IMR-90 (cell line): ENCODE data around the gene ADAMTS18. TPM values are rescaled to one million over a fixed set of nuclear protein-coding genes. Genes with fewer than 3 reads are reported as not detected.

Source experiments
- ATAC-seq: fragments of 200-7000 bp; cut with Tn5 transposase; 2 replicates; pipeline ENCODE4 v1.9.1; 2020; ENCODE audit warnings: low read depth, mild to moderate bottlenecking, moderate library complexity
- BruUV-seq: library from RNA; stranded (reverse); fragments of 400-500 nt; replicated peaks from 2 replicates; lab custom pipeline; 2021; lab: Mats Ljungman, UMichigan
- CTCF ChIA-PET: fragments of 300-600 bp; formaldehyde crosslinking; extraction: SDS; loops from one replicate; lab custom pipeline; 2021; ENCODE audit warnings: antibody characterized with exemption; lab: Yijun Ruan, JAX
- POLR2A ChIA-PET: fragments of 300-600 bp; sonication (Branson Sonifier 250); formaldehyde crosslinking; loops from one replicate; lab custom pipeline; 2022; ENCODE audit warnings: antibody characterized with exemption; ENCODE audit not compliant: unreplicated experiment; lab: Charles Lee
- DNase-seq: peaks from one replicate; pipeline ENCODE4 v3.0.0; 2013
- H2AFZ ChIP-seq: replicated peaks from 2 replicates; pipeline ENCODE3; 2013; ENCODE audit warnings: low read length, mild to moderate bottlenecking; ENCODE audit not compliant: poor library complexity
- H2AK5ac ChIP-seq: 2 replicates; pipeline ENCODE4 v1.6.1; 2013; ENCODE audit warnings: low read depth, low read length, inconsistent platforms
- H2AK9ac ChIP-seq: replicated peaks from 2 replicates; pipeline ENCODE3; 2013; ENCODE audit warnings: mild to moderate bottlenecking, low read depth, low read length, moderate library complexity; ENCODE audit not compliant: poor library complexity
- H2BK120ac ChIP-seq: 2 replicates; pipeline ENCODE4 v1.6.1; 2013; ENCODE audit warnings: low read depth, low read length, inconsistent platforms
- H2BK15ac ChIP-seq: 3 replicates; pipeline ENCODE4 v1.6.1; 2013; ENCODE audit warnings: low read depth, low read length, inconsistent platforms
- H2BK20ac ChIP-seq: 2 replicates; pipeline ENCODE4 v1.6.1; 2013; ENCODE audit warnings: low read depth, mild to moderate bottlenecking, inconsistent platforms, low read length, moderate library complexity
- H2BK5ac ChIP-seq: 2 replicates; pipeline ENCODE4 v1.6.1; 2013; ENCODE audit warnings: mild to moderate bottlenecking, low read depth, low read length, inconsistent platforms; ENCODE audit not compliant: poor library complexity, severe bottlenecking
- H3K14ac ChIP-seq: replicated peaks from 2 replicates; pipeline ENCODE4 v1.6.1; 2013; ENCODE audit warnings: low read depth, low read length, inconsistent platforms
- H3K18ac ChIP-seq: 2 replicates; pipeline ENCODE4 v1.6.1; 2013; ENCODE audit warnings: low read depth, low read length, control low read depth
- H3K23ac ChIP-seq: 2 replicates; pipeline ENCODE4 v1.6.1; 2013; ENCODE audit warnings: low read depth, low read length, inconsistent platforms
- H3K27ac ChIP-seq: 2 replicates; pipeline ENCODE4 v1.5.1; 2013; ENCODE audit warnings: mild to moderate bottlenecking, control low read depth, low read length; ENCODE audit not compliant: insufficient read depth
- H3K27me3 ChIP-seq: 2 replicates; pipeline ENCODE4 v1.6.1; 2013; ENCODE audit warnings: low read length; ENCODE audit not compliant: control insufficient read depth, insufficient read depth
- H3K36me3 ChIP-seq: 2 replicates; pipeline ENCODE4 v1.6.1; 2013; ENCODE audit warnings: low read length, mixed read lengths; ENCODE audit not compliant: control insufficient read depth, insufficient read depth
- H3K4ac ChIP-seq: 2 replicates; pipeline ENCODE4 v1.6.1; 2013; ENCODE audit warnings: low read depth, low read length, inconsistent platforms
- H3K4me1 ChIP-seq: 2 replicates; pipeline ENCODE4 v1.6.1; 2013; ENCODE audit warnings: low read length, mixed read lengths; ENCODE audit not compliant: control insufficient read depth, insufficient read depth
- H3K4me2 ChIP-seq: 2 replicates; pipeline ENCODE4 v1.6.1; 2013; ENCODE audit warnings: low read depth, mild to moderate bottlenecking, control low read depth, low read length, moderate library complexity
- H3K4me3 ChIP-seq: 2 replicates; pipeline ENCODE4 v1.5.1; 2013; ENCODE audit warnings: low read depth, mild to moderate bottlenecking, control low read depth, low read length, moderate library complexity; ENCODE audit not compliant: insufficient read depth
- H3K56ac ChIP-seq: 2 replicates; pipeline ENCODE4 v1.6.1; 2013; ENCODE audit warnings: low read length, inconsistent platforms; ENCODE audit not compliant: insufficient read depth; ENCODE audit errors: extremely low read depth
- H3K79me1 ChIP-seq, 2 experiments: 2 replicates each; pipeline ENCODE4 v1.6.1; 2013; ENCODE audit warnings: low read length in 2 of 2, inconsistent platforms in 1 of 2, low read depth in 1 of 2
- H3K9ac ChIP-seq: 2 replicates; pipeline ENCODE4 v1.6.1; 2013; ENCODE audit warnings: low read depth, low read length, control low read depth
- H3K9me1 ChIP-seq: 2 replicates; pipeline ENCODE4 v1.6.1; 2013; ENCODE audit warnings: low read length, inconsistent platforms; ENCODE audit not compliant: insufficient read depth
- H3K9me3 ChIP-seq: 2 replicates; pipeline ENCODE4 v1.6.1; 2013; ENCODE audit warnings: low read length; ENCODE audit not compliant: control insufficient read depth, insufficient read depth
- H4K20me1 ChIP-seq: 2 replicates; pipeline ENCODE4 v1.6.1; 2013; ENCODE audit warnings: low read length, inconsistent platforms; ENCODE audit not compliant: insufficient read depth
- H4K5ac ChIP-seq: 2 replicates; pipeline ENCODE4 v1.6.1; 2013; ENCODE audit warnings: mild to moderate bottlenecking, low read depth, low read length, control low read depth
- H4K8ac ChIP-seq, 2 experiments: 2 replicates each; pipeline ENCODE4 v1.6.1; 2013; ENCODE audit warnings: low read depth in 2 of 2, low read length in 2 of 2, control low read depth in 1 of 2, inconsistent platforms in 1 of 2
- H4K91ac ChIP-seq: 2 replicates; pipeline ENCODE4 v1.6.1; 2013; ENCODE audit warnings: low read depth, low read length, inconsistent platforms; ENCODE audit not compliant: insufficient read depth
- BHLHE40 ChIP-seq: fragments of 150-350 bp; IDR thresholded peaks from 2 replicates; pipeline ENCODE4 v1.6.1; 2016; ENCODE audit warnings: mild to moderate bottlenecking, low read depth, low read length
- CEBPB ChIP-seq: IDR thresholded peaks from 2 replicates; pipeline ENCODE4 v1.6.1; 2012; ENCODE audit warnings: low read depth, low read length, improper control_type of control experiment
- MAZ ChIP-seq: IDR thresholded peaks from 2 replicates; pipeline ENCODE4 v1.6.1; 2012; ENCODE audit warnings: low read depth, mild to moderate bottlenecking, low read length, improper control_type of control experiment, moderate library complexity, borderline replicate concordance
- WGBS, 2 experiments: methylation state at CpG; one replicate each; pipeline versions ENCODE4 v1.1.5 to v1.1.7; 2013; ENCODE audit warnings: missing lambda C conversion rate in 2 of 2; ENCODE audit not compliant: insufficient read length in 1 of 2; ENCODE audit errors: extremely low coverage in 2 of 2; 5-methylcytosine and 5-hydroxymethylcytosine counted together
- dilution Hi-C: fragments of 300-500 bp; cut with HindIII; formaldehyde crosslinking; loops from one replicate; pipeline ENCODE4 v1.14.3; 2018; ENCODE audit warnings: low sequenced_read_pairs; ENCODE audit not compliant: unreplicated experiment
- in situ Hi-C: fragments of 300-500 bp; cut with MboI; formaldehyde crosslinking; loops from 3 replicates; pipeline ENCODE4 v1.14.3; 2019; ENCODE audit warnings: low sequenced_read_pairs, inconsistent platforms, mixed read lengths
- intact Hi-C: fragments of 100-400 bp; cut with micrococcal nuclease; formaldehyde crosslinking; loops from 2 replicates; pipeline ENCODE4 v1.10.0; 2022
- polyA plus RNA-seq, 3 experiments: library from polyadenylated mRNA; depleted of rRNA; stranded (reverse); fragments of >200 nt; gene quantifications; 2 replicates each; pipeline ENCODE4 v1.2.3, GENCODE V29; 2012; ENCODE audit warnings: low replicate concordance in 1 of 3
- total RNA-seq: library from RNA; depleted of rRNA; stranded (reverse); fragments of >200 nt; gene quantifications from 2 replicates; pipeline ENCODE4 v1.2.3, GENCODE V29; 2012

The ADAMTS18 gene
- total and polyA plus RNA-seq, 2 of the 4 experiments (the other 2 are of a cell fraction) = not detected

DNA sequence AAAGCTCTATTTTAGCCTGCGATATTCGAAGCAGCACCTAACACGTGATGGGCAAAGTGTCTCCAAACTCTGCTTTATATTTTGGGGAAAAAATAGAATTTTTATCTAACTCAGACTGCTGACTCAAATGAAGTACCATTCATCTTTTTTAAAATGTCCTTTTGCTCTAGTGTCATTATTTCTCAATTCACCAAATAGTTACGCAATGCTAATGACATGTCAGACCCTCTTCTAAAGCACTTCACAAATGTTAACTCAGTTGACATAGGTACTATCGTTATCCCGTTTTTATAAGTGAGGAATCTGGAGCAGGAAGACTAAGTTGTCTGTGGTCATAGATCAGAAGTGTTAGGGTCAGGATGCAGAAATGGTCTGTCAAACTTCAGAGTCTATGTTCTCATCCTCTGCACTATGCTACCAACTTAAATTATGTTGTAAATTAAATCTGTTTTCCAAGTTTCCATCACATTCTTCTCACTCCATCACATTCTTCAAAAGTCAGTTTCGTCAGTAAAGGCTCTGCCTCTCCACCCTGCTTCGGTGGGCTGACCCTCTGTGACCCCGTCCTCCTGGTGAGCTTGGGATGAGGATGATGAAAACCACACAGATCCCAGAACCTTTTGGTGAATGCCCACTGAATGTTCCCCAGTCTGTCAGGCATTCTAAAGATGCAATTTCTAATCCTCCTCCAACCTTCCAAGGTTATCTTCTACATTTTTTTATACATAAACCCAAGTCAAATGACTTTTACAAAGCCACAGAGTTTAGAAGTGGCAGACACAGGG, 102.8 kb downstream of the ADAMTS18 start:
- Histone ChIP-seq H3K9ac (no peak overlapping the region), H4K20me1 (no peaks in the 10 kb centered on the region), H2AK9ac (no peak overlapping the region), H2BK20ac (no peak overlapping the region), H3K4ac (no peak overlapping the region), H2AFZ (no peak overlapping the region), H3K56ac (no peak overlapping the region), H4K91ac (no peak overlapping the region), H3K4me2 (no peak overlapping the region), H3K9me1 (no peaks in the 10 kb centered on the region), H3K23ac (no peak overlapping the region), H3K79me1 (no peaks in the 10 kb centered on the region), H3K4me1 (no peaks in the 10 kb centered on the region), H3K18ac (no peak overlapping the region), H3K9me3 (no peaks in the 10 kb centered on the region), H4K5ac (no peak overlapping the region), H3K27me3 (no peaks in the 10 kb centered on the region), H2BK15ac (no peak overlapping the region), H2BK120ac (no peak overlapping the region), H2AK5ac (no peak overlapping the region), H3K36me3 (no peaks in the 10 kb centered on the region), H3K27ac (no peak overlapping the region), H3K14ac (no peak overlapping the region), H4K8ac (no peak overlapping the region), H3K4me3 (no peak overlapping the region), H2BK5ac (no peak overlapping the region)
- TF ChIP-seq CEBPB (peak; percentile 86), MAZ (no peak), BHLHE40 (no peak)
- dilution Hi-C loops (no loop called here), in situ Hi-C loops (no loop called here), intact Hi-C loops (no loop called here)
- ChIA-PET CTCF (no interaction called here), POLR2A (no interaction called here)
- WGBS, 2 experiments = no CpG with 5 or more reads among the region's 9 CpGs
- DNase-seq = no peak
- no peak for ATAC-seq
- BruUV-seq = no TSS peak
